HG03045 (cell line): Measurements from ENCODE around the gene C1orf232.

Source experiments
- ATAC-seq: cut with Tn5 transposase; IDR thresholded peaks from one replicate; pipeline ENCODE4 v1.9.1; 2021; ENCODE audit warnings: mild to moderate bottlenecking, moderate library complexity; ENCODE audit not compliant: unreplicated experiment

The C1orf232 gene

DNA sequence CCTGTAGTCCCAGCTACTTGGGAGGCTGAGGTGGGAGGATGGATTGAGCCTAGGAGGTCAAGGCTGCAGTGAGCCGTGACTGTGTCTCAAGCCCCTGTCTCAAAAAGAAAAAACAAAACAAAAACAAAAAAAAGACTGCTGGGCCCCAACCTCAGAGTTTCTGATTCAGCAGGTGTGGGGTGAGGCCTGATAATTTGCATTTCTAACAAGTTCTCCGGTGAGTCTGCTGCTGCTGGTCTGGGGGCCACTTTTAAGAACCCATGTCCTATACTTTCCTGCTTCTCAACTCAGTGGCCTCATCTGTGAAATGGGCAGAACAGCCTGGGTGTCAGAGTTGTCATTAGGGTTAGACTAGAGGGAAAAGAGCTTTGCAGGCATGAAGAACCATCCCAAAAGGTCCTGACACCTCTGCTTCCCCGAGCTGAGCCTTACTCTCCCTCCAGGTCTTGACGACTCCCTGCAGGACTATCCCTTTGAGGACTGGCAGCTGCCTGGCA is 11.3 kb upstream of the C1orf232 start:
- no peak for ATAC-seq

DNA sequence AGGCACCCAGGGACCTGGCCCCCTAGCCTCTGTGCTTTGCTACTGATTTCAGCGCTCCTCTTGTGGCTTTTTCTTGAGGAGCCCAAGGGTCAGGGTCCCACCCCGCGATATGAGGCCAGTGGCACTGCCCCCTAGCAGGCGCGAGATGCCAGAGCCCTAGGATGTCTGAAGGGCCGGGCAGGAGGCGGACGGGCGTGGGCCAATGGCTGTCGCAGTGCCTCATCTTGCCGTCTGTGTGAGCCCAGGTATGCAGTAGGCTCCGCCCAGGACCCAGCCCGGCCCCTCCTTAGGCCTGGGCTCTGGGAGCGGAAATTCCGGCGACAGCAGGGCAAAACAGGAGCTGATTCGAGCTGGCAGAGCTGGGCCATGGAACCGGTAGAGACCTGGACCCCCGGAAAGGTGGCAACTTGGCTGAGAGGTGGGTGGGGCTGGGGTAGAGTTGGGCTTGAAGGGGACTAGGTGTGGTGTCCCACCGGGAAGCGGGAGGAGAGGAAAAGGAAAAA is 8.5 kb upstream of the C1orf232 start, which contains the start of gene CNKSR1:
Gene CNKSR1, plus strand, starts transcription at position 310 of the 503 bp plus-strand sequence. Its CDS starts 57 bp downstream, at position 367.
- ATAC-seq = no peak

DNA sequence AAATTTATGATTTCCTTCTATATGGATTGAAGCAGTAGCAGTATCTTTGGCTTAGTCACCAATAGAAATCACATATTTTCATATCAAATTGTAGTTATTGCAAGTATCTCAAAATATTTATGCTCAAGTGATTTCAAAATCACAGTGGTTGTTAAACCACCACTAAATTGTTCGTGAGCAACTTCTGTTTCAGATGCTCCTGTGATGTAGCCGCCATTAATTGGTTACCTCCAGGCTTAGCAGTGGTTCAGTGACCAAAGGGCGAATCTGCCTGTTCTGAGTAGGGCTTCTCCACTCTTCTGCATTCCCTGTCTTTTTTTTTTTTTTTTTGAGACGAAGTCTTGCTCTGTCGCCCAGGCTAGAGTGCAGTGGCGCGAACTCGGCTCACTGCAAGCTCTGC is 6.6 kb upstream of the C1orf232 start:
- ATAC-seq = no peak

DNA sequence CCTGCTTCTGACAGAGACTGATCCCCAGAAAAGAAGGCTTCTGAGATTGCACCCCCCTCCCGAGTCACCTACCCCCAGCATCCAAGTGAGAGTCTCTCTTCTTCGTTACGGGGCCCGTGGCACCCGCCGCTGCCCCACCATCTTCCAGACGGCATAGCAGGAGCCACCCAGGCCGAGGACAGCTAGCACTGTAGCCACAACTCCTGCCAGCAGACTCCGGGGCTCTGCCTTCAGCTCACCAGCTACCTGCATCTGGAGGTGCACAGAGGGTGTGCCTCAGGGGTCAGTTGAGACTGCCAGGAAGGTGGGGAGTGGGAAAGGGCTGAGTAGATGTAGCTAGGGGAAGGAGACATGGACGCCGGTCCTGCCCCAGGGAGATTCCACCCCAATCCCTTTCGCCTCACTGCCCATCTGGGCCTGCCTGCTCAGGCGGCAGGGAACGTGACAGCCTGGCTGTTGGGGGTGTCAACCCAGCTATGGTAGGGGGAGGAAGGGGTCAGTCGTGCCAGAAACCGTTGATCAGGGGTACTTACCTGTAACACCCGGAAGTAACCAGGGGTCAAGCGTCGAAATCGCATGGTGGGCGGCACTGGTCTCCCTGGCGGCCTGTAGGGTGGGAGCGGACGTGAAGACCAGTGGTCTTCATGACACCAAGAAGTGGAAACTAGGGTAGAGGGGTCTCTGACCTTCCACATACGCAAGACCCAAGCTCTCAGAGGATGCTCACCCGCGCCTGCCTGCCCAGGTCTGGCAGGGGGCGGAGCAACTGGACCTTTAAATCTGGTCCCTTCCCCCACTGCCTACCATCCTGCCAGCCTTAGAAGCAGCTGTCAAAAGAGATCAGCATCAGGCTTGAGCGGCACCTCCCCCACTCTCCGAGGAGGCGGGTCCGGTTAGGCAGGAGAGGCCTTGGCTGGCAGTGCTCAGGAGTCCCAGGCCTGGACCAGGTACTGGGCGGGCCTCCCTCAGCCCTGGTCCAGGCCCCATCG is 2.6 kb upstream of the C1orf232 start, which contains the start of gene ZNF593OS:
Gene ZNF593OS, minus strand, starts transcription at position 749 of the 989 bp plus-strand sequence. Its CDS starts 171 bp downstream, at position 578.
- ATAC-seq = no peak

DNA sequence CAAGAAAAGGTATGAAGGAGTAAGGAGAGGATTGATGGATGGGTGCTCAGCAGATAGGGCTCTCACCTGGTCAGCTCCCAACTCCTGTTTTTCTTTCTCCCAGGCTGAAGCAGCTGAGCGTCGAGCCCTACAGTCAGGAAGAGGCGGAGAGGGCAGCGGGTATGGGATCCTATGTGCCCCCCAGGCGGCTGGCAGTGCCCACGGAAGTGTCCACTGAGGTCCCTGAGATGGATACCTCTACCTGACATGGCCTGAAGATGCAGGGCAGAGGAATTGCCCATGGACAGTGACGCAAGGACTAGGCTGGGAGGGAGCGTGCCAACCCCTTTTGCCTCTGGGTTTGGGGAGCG is 1.7 kb upstream of the C1orf232 start:
- no peak for ATAC-seq

DNA sequence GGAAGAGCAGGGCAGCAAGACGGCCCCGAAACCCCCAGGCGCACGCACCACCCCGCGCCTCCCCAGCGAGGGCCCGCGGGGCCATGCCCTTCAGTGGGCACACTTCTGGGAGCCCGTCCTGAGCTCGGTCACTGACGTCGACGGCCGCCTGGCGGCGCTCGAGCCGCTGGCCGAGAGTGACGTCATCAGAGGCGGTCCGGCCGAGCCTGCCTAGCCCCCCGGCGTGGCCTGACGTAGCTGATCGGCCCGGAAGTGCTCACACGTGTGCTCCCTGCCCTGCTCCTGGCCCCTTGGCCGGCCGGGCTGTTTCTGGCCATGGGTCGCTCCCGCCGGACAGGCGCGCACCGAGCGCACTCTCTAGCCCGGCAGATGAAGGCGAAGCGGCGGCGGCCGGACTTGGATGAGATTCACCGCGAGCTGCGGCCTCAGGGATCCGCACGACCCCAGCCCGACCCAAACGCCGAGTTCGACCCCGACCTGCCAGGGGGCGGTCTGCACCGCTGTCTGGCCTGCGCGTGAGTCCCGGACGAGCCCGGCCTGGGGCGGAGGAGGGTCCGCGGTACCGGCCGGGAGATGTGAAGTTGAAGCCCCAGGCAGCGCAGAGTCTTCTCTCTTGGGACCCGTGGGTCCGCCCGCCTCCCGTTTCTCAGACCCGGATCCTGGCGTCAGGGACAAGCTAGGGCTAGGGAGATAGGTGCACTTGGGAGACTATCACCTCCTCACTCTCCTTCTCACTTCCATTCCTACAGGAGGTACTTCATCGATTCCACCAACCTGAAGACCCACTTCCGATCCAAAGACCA is 1.1 kb upstream of the C1orf232 start, which contains the start of gene ZNF593:
Gene ZNF593, plus strand, starts transcription at position 240 of the 803 bp plus-strand sequence. Its CDS starts 76 bp downstream, at position 316.
- peak; percentile 91 for ATAC-seq

DNA sequence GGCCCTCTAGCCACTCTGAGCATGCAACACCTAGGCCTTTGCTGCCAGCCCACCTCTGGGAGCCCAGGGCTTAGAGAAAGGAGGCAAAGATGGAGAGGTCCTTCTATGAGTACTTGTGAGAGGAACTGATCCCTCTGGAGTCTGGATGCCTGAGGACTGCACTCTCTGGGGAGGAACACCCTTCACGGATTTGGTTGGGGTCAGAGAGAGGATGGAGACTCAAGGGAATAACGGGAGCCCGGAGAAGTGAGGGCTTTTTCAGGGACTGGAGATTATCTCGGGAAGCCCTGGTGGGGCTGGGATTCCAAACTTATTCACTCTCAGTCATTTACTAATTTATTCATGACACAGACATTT is 413 bp upstream of the C1orf232 start:
- ATAC-seq = no peak

DNA sequence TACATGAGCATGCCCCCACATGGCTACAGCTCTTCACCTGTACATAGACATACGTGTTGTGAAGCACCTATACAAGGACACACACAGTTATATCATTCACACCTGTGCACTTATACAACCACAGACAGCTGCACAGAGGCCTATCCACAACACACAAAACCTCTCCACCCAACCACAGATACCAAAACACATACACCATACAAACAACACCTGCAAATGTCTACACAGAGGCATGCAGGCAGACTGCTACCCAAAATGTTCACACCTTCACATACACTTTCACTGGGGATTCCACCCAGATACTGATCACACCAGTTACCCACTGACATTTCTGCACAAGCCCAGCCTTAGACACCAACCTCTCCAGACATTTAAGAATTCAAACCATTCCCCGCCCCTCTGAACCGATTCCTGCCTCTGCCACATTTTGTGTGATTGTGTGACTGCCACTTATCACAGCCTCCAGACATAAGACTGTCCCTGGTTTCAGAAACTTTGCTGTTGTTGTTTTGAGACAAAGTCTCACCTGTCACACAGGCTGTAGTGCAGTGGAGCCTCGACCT is 2.0 kb downstream of the C1orf232 start:
- no peak for ATAC-seq

DNA sequence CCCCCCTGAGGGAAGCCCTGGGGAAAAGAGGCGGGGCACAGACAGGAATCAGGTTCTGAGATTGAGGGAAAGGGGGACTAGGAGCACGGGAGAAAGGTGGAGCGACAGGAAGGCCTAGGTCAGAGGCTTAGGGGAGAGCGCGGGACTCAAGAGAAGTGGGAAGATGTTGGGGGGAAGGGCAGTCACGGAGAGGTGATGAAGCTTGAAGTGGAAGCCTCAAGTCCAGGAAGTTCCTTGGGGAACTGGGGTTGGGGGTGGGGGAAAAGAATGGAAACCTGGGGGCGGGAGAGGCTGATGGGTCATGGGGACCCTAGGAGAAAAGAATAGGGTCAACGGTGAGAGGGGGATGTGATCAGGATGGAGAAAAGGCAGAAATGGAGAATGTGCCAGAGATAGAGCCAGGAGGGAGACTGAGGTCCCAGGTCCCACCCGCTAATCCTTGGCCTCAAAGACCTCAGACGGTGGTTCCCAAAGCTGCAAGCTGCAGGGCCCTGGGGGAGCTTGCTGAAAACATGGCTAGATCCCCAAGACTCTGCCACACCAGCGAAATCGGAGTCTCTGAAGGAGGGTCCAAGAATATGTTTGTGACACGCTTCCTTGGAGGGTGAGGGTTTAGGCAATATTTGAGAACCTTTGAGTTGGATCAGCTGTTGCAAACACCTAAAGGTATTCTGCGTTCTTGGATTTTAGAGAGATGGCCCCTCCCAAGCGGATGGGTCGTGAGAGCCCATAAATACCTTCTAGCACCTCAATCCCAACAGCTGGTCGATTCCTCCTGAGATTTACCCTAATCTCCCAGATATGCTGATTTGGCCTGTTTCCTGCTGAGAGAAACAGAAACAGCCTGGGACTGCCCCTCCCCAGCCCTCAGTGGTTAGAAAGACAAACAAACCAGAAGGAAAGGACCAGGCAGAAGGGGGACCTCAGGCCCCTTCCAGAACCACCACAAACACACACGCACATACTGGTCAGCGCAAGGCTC is 3.6 kb downstream of the C1orf232 start:
- ATAC-seq = no peak

DNA sequence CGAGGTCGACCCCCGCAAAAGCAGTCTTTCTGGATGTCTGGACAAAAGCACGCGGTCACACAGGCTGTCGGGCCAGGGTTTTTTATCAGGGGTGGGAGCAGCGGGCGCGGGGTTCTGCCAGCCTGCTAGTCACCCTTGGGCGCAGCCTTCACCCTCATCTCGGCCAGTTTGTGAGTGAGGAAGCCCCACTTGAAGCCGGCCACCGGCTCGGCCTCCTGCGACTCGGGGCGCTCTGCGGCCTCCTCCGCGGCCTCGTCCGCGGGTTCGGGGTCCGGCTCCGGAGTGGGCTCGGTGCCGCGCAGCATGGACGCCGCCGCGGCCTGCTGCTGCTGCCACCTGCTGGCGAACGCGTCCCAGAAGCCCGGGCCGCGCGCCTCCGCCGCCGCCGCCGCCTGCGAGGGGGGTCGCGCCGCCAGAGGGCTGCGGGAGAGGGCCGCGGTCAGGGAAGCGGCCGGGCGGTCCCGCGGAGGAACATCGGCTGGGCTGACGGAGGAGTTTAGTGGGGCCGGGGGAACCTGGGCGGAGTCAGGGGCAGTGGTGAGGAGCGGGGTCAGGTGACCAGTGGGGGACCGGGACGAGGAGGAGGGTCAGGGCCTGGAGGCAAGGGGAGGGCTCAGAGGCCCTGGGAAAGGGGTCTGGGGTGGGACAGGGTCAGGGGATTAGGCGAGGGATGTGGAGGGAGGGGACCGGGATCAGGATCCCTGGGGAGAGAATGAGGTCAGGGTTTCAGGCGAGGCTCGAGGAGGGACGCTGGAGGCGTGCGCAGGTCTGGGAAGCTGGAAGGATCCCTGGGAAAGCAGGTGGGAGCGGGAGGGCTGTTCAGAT is 4.5 kb downstream of the C1orf232 start:
- ATAC-seq = no peak

DNA sequence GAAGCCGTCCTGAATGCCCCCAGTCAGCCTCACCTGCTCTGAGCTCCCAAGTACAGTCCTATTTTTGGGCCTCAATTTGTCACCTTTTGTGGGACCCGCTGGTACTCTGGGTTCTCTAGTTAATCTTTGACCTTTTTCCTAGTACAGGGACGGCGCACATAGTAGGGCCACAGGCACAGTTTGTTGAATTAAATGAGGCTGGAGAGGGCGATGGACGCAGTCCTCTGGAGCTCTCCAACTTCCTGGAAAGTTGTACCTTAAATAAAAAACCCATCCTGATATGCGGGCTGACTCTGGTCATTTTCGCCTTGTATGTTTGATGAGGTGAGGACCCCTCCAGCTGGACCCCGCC is 5.1 kb downstream of the C1orf232 start:
- ATAC-seq = no peak

DNA sequence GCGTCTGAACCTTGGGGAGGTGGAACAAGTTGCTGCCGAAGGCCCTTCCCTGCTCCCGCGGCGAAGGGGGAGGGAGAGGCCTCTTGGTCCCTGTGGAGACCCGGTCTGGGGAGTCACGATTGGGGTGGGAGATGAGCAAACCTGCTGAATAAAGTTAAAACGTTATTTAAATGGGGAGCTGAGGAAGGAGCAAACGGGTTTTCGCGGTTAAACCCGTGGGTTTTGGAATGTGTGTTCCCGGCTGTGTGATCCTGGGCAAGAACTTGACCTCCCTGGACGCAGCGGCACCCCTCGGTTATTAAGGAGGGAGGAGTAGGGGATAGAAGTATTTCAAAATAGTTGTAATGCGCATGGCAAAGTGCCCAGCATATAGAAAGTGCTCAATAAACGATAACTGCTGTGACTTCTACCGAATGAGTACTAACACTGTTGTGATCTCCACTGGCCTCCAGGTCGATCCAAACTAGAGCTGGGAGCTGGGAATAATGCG is 6.5 kb downstream of the C1orf232 start:
- no peak for ATAC-seq

DNA sequence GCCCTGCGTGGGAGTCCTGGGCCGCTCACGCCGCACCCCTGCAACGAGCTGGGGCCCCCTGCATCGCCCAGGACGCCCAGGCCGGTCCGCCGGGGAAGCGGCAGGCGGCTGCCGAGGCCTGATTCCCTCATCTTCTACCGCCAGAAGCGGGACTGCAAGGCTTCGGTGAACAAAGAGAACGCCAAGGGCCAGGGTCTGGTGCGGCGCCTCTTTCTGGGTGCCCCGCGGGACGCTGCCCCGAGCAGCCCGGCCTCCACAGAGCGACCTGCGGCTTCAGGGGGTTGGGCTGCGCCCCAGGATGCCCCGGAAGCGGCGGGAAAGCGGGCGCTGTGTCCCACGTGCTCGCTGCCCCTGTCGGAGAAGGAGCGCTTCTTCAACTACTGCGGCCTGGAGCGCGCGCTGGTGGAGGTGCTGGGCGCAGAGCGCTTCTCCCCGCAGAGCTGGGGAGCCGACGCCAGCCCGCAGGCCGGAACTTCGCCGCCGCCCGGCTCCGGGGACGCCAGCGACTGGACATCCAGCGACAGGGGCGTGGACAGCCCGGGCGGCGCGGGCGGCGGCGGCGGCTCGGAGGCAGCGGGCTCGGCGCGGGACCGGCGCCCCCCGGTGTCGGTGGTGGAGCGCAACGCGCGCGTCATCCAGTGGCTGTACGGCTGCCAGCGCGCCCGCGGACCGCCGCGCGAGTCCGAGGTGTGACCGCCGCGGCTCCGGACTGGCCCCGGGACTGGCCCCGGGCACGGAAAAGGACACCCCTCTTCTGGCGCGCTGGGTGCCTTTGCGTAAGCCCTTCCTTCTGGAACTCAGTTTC is 7.1 kb downstream of the C1orf232 start:
- ATAC-seq = no peak

DNA sequence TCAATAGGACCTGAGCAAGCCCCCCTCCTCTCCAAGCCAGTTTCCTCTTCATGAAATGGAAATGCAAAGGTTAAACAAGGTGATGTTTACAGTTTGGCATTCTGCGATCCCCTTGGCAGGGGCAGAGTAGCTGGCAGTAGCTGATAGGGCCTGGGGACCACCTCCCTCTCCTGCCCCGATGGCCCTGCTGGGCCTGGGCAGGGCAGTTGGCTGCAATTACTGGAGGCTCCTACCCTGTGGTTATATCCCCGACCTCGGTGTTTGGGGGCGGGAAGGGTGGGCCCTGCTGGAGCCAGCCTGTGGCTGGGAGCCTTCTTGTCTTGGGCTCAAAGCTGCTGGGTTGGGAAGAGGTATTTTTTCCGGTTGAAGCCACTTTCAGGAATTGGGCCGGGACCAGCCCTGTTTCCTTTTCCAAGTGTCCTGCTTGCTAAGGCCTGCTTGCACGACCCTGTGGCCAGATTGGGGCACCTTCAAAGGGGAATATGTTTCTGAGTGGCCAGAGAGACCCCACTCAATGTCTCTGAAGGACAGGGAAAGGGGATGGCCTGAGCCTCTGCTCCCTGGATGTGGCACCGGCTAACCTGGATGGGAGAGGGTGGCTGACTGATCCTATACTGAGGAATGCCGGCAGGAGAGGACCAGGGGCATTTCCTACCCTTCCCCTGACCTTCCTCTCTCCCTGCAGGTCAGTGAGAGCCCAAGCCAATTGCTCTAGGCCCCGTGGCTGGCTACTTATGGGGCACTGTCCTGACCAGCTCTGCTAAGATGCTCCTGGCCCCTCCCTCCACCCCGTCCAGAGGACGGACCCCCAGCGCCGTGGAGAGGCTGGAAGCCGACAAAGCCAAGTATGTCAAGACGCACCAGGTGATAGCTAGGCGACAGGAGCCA is 8.0 kb downstream of the C1orf232 start:
- ATAC-seq = no peak

DNA sequence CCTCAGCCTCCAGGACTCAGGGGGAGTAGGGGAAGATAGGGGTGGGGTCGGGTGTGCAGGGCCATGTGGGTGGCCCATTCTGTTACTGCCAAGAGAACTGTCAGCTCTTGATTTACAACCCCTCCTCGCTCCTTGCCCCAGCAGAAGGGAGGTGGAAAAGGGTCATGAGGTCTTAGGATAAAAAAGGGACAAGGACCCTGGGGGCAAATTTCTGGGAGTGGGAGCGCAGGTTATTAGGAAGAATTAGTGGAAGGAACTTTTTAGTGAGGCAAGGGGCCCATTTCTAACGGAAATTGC is 9.1 kb downstream of the C1orf232 start:
- ATAC-seq = no peak

DNA sequence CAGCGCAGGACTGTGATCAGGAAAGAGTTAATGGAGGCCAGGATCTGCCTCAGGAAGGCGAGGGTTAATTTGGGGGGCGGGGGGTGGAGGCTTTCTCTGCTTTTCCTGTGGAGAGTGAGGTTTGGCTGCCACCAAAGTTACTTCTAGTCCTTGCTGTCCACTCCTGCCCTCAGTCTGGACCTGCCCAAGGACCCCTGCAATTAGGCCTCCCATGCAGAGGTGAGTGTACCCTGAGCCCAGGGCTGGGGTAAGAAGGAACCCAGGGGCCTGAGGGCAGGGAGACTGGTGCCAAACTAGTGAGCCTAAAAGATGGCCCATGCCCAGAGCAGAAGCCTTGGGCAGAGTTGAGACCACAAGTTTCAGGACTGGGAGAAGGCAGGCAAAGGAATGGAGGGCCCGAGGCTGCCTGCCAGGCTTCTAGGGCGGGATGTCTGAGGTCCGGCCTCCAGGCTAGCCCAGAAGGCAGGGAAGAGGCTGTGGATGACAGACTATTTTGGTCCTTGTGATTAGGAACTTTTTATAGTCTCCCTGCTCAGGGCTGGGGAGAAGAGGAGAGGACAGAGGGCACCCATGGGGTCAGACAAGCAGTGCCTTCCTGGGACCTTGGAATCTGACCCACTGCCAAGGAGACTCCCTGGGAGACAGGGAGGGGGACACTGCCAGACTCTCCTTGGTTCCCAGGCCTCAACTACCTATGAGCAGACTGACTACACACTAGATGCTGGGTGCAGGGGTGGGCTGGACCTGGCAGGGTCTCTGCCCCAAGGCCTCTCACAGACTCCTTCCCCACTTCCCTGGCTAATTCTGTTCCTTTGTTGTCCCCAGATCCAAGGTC is 9.6 kb downstream of the C1orf232 start, which contains the start of gene FAM110D:
Gene FAM110D, plus strand, starts transcription at position 172 of the 835 bp plus-strand sequence. CDS start 2,213 bp downstream, outside the sequence.
- ATAC-seq = no peak
